Neural progenitor cell (in vitro differentiated cells): ENCODE measurements around the gene ADAM8.

Source experiments
- CTCF ChIP-seq: fragments of 200-600 bp; sonication (generic); IDR thresholded peaks from 2 replicates; pipeline ENCODE4 v1.5.1; 2017; ENCODE audit warnings: antibody characterized with exemption, mild to moderate bottlenecking
- EZH2 ChIP-seq: fragments of 200-600 bp; sonication (generic); IDR thresholded peaks from 2 replicates; pipeline ENCODE4 v1.6.1; 2017; ENCODE audit warnings: antibody characterized with exemption, mild to moderate bottlenecking, moderate library complexity

GRCh38 chr10:133276100-133276434, 601 bp downstream of the ADAM8 start:
- no peak for TF ChIP-seq CTCF
- TF ChIP-seq EZH2, result no peak
